ENCODE data around the gene TRAK2.
A peak's percentile ranks its signal among the peaks of the same experiment; 100 is the strongest.

The TRAK2 gene

GRCh38 chr2:201363857-201364560, 87.2 kb downstream of the TRAK2 start:
- DNase-seq (ENCODE audit: low read depth, low spot score), result no peak

GRCh38 chr2:201362396-201362795, 88.9 kb downstream of the TRAK2 start:
- DNase-seq (ENCODE audit: low read depth, low spot score), result no peak

- DNase-seq (ENCODE audit: low read depth, low spot score), result no peak
Measured at GRCh38 chr2:201361078-201361733, 90.1 kb downstream of the TRAK2 start.

- no peak for DNase-seq (ENCODE audit: low read depth, low spot score)
Measured at GRCh38 chr2:201360256-201360655, 91.0 kb downstream of the TRAK2 start.

- DNase-seq (ENCODE audit: low read depth, low spot score), result no peak
Measured at GRCh38 chr2:201358684-201359083, 92.6 kb downstream of the TRAK2 start.

GRCh38 chr2:201357221-201357620, 94.0 kb downstream of the TRAK2 start, which contains the start of gene FLACC1:
FLACC1 (minus strand) TSS chr2:201357345; CDS start chr2:201351404, 5,941 bp downstream.
- DNase-seq (ENCODE audit: low read depth, low spot score), result peak; percentile 49

GRCh38 chr2:201353116-201353515, 98.1 kb downstream of the TRAK2 start:
- no peak for DNase-seq (ENCODE audit: low read depth, low spot score)

GRCh38 chr2:201350879-201351278, 100.4 kb downstream of the TRAK2 start:
- no peak for DNase-seq (ENCODE audit: low read depth, low spot score)

- no peak for DNase-seq (ENCODE audit: low read depth, low spot score)
Measured at GRCh38 chr2:201349601-201350000, 101.7 kb downstream of the TRAK2 start.

GRCh38 chr2:201348758-201349157, 102.5 kb downstream of the TRAK2 start:
- DNase-seq (ENCODE audit: low read depth, low spot score), result no peak

- no peak for DNase-seq (ENCODE audit: low read depth, low spot score)
Measured at GRCh38 chr2:201347138-201347537, 104.1 kb downstream of the TRAK2 start.

- DNase-seq (ENCODE audit: low read depth, low spot score), result no peak
Measured at GRCh38 chr2:201345625-201346213, 105.5 kb downstream of the TRAK2 start.

GRCh38 chr2:201344663-201345366, 106.4 kb downstream of the TRAK2 start:
- no peak for DNase-seq (ENCODE audit: low read depth, low spot score)

GRCh38 chr2:201343559-201343958, 107.7 kb downstream of the TRAK2 start:
- DNase-seq (ENCODE audit: low read depth, low spot score), result no peak

GRCh38 chr2:201342923-201343322, 108.3 kb downstream of the TRAK2 start:
- no peak for DNase-seq (ENCODE audit: low read depth, low spot score)

GRCh38 chr2:201329409-201329808, 121.8 kb downstream of the TRAK2 start:
- DNase-seq (ENCODE audit: low read depth, low spot score), result no peak

- no peak for DNase-seq (ENCODE audit: low read depth, low spot score)
Measured at GRCh38 chr2:201327678-201328077, 123.6 kb downstream of the TRAK2 start.
